Heart right ventricle (tissue), 16 donors: ENCODE measurements around the gene IL23R. TPM values are rescaled to one million over a fixed set of nuclear protein-coding genes. Genes with fewer than 3 reads are reported as not detected.

ENCODE experiments used
- ATAC-seq, 8 donors: fragments of 200-7000 bp; cut with Tn5 transposase; one replicate each; pipeline ENCODE4 v1.9.1; 2020; ENCODE audit warnings: mild to moderate bottlenecking in 8 of 8, moderate library complexity in 8 of 8, moderate number of reproducible peaks in 1 of 8
- DNase-seq, 2 donors: peaks; one replicate each; pipeline ENCODE4 v3.0.0-alpha.2; 2020
- H3K27ac ChIP-seq, 10 donors: fragments of 200-600 bp; sonication (generic) in 2 of 10; one replicate each; pipeline versions ENCODE4 v1.5.0 to v1.8.0; 2020 to 2022; ENCODE audit warnings: mild to moderate bottlenecking in 3 of 10
- H3K27me3 ChIP-seq, 7 donors: fragments of 200-600 bp; one replicate each; pipeline ENCODE4 v1.8.0; 2021 to 2022; ENCODE audit warnings: mild to moderate bottlenecking in 2 of 7
- H3K36me3 ChIP-seq, 9 donors: fragments of 200-600 bp; sonication (generic) in 1 of 9; one replicate each; pipeline versions ENCODE4 v1.5.0 to v1.8.0; 2020 to 2022; ENCODE audit warnings: mild to moderate bottlenecking in 2 of 9
- H3K4me1 ChIP-seq, 9 donors: fragments of 200-600 bp; sonication (generic) in 1 of 9; one replicate each; pipeline versions ENCODE4 v1.5.0 to v1.8.0; 2020 to 2022; ENCODE audit warnings: mild to moderate bottlenecking in 4 of 9
- H3K4me3 ChIP-seq, 10 donors: fragments of 200-600 bp; sonication (generic) in 2 of 10; one replicate each; pipeline versions ENCODE4 v1.5.0 to v1.8.0; 2020 to 2022; ENCODE audit warnings: mild to moderate bottlenecking in 7 of 10, moderate library complexity in 2 of 10
- H3K9me3 ChIP-seq, 11 donors: fragments of 200-600 bp in 10 of 11; sonication (generic) in 2 of 11; one replicate each; pipeline versions ENCODE4 v1.5.0 to v1.8.0; 2013 to 2022; ENCODE audit warnings: mild to moderate bottlenecking in 2 of 11, control low read depth in 1 of 11, moderate library complexity in 1 of 11
- WGBS, 2 donors: extraction: QIAGEN DNeasy Blood & Tissue Kit; methylation state at CpG; one replicate each; pipeline ENCODE4 v1.1.7; 2013; ENCODE audit warnings: inconsistent platforms in 1 of 2; 5-methylcytosine and 5-hydroxymethylcytosine counted together
- intact Hi-C, 10 donors: fragments of 100-400 bp; cut with DNase I; formaldehyde crosslinking; loops; one replicate each; pipeline versions ENCODE4 v1.11.1 to v1.14.2; 2022
- long read RNA-seq, 3 donors: library from polyadenylated mRNA; unstranded; transcript quantifications; one replicate each; pipeline ENCODE4 v2.0.0, GENCODE V29; 2020 to 2021
- polyA plus RNA-seq, 2 donors: library from polyadenylated mRNA; stranded (reverse); fragments of 200-250 nt; gene quantifications; one replicate each; pipeline ENCODE4 v1.2.3, GENCODE V29; 2013
- total RNA-seq, 10 donors: library from RNA; stranded (reverse); fragmentation: NEBNext Ultra II Directional in 3 of 10; extraction: Animal tissue kit (Norgen Biotek cat#: 25700) in 3 of 10; gene quantifications; one replicate each; pipeline versions ENCODE4 v1.2.1 to v1.2.4, GENCODE V29; 2021 to 2023
- TF ChIP-seq, protein P1 (sequence below), 9 donors: fragments of 200-600 bp; sonication (generic) in 2 of 9; IDR thresholded peaks; one replicate each; pipeline versions ENCODE4 v1.5.0 to v1.8.0; 2021 to 2022; ENCODE audit warnings: antibody characterized with exemption in 9 of 9, mild to moderate bottlenecking in 5 of 9, moderate library complexity in 1 of 9
- donor health status: Arrhythmogenic right ventricular cardiomyopathy.
- donor health status: ischemic (EF 13 %, LVEDD 7.1; RV severe dilation, severe dysfunction).
- donor health status: healthy with polysubstance abuse.
- donor health status: DM: no; HTN: yes; CAD: no.
- donor health status: DM: no; HTN: no; CAD: no.
- donor health status: ischemic (EF 25% LVEDD 6.9; RV normal size, moderate dysfunction).
- donor health status: ischemic (EF 25% LVEDD 5.7; RV mildly dilated, moderate dysfunction).
- donor health status: healthy.
- donor health status: DM: yes; HTN: yes; CAD: no.
- donor health status: Ischemic cardiomyopathy.
- donor health status: ischemic (EF 35%, LVEDD 5.7; RV mildly dilated, moderate dysfunction).
- donor health status: nonischemic (EF 11% LVEDD 7.7; RV severe dilation, severe dysfunction).
- donor health status: DM: yes; HTN: yes; CAD: no.
- donor health status: PGD.
- donor health status: ischemic (EF 29% LVEDD 5.4; RV normal size, mild dysfunction).
- donor health status: nonischemic (EF 23%, LVEDD 6.1; RV moderate dilation, normal function).

The IL23R gene
- total RNA-seq, result not detected
- not detected for polyA plus RNA-seq
- long read RNA-seq, donor 1, result 0 reads
- long read RNA-seq, donor 2, result 0 reads
- long read RNA-seq, donor 3, result 0 reads

DNA sequence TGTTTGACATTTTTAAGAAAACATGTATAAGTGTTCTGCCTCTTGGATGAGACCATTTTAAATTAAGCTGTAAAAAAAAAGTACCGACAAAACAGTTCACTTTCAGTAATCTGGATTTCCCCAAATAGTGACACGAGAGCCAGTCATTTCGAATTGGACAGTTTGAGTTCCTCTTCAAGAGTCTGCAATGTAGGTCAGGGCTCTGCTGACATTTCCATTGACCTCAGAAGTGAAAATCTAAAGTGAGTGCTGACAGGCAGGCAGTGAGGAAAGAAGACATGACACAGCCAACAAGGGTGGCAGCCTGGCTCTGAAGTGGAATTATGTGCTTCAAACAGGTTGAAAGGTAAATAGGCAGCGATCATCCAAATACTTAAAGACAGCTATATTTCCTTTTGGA, at the start of gene IL23R:
Gene IL23R (plus strand): TSS at position 259 of the 400 bp plus-strand sequence. CDS start 1,667 bp downstream, outside the sequence.
- WGBS, 2 donors, result 24 to 38% methylated on average over 4 of the region's 4 CpGs
- Histone ChIP-seq H3K9me3 (peaks cover 0 to 3% (median 0%) of the 10 kb centered on the region in 11 donors), H3K27ac (no peak within 1 kb of the TSS), H3K4me1 (peaks cover 0 to 8% (median 0%) of the 10 kb centered on the region in 9 donors), H3K4me3 (no peak within 1 kb of the TSS), H3K27me3 (no peaks in the 10 kb centered on the region), H3K36me3 (no peaks in the 10 kb centered on the region)
- ATAC-seq (peak; percentile 76 to 97 (median 92)), DNase-seq (peak in 1 of 2 donors; percentile 52)
- intact Hi-C loops, result no loop called here
- TF ChIP-seq, protein P1, sequence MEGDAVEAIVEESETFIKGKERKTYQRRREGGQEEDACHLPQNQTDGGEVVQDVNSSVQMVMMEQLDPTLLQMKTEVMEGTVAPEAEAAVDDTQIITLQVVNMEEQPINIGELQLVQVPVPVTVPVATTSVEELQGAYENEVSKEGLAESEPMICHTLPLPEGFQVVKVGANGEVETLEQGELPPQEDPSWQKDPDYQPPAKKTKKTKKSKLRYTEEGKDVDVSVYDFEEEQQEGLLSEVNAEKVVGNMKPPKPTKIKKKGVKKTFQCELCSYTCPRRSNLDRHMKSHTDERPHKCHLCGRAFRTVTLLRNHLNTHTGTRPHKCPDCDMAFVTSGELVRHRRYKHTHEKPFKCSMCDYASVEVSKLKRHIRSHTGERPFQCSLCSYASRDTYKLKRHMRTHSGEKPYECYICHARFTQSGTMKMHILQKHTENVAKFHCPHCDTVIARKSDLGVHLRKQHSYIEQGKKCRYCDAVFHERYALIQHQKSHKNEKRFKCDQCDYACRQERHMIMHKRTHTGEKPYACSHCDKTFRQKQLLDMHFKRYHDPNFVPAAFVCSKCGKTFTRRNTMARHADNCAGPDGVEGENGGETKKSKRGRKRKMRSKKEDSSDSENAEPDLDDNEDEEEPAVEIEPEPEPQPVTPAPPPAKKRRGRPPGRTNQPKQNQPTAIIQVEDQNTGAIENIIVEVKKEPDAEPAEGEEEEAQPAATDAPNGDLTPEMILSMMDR (IDR thresholded peaks at IDR 0.05), result no peak

DNA sequence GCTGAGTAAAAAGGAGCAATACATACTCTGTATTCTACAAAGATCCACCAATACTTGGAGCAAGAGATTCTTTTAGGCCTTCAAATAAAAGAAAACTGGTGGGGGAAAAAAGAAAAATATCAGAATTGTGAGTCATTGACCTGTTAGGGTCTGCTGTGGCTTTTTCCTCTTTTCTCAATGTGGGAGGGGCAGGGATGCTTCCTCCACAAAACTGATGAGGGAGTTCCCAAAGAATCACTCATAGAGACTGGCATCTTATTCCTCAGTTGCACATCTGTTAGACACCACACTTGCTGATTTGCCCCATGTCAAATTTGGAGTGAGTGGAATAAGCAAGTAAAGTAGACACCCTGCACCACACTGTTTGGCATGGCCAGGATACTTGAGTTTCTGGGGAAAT, 48.1 kb upstream of the IL23R start:
- H3K27ac ChIP-seq, result no peak overlapping the region
- intact Hi-C loops, result no loop called here
- no peak overlapping the region for H3K4me3 ChIP-seq
- no peaks in the 10 kb centered on the region for H3K36me3 ChIP-seq
- peaks cover 0 to 29% (median 0%) of the 10 kb centered on the region in 11 donors for H3K9me3 ChIP-seq
- no peak for DNase-seq
- H3K4me1 ChIP-seq, result no peaks in the 10 kb centered on the region
- TF ChIP-seq, protein P1 (IDR thresholded peaks at IDR 0.05), result no peak
- H3K27me3 ChIP-seq, result peaks cover 0 to 2% (median 0%) of the 10 kb centered on the region in 7 donors
- ATAC-seq, result no peak

DNA sequence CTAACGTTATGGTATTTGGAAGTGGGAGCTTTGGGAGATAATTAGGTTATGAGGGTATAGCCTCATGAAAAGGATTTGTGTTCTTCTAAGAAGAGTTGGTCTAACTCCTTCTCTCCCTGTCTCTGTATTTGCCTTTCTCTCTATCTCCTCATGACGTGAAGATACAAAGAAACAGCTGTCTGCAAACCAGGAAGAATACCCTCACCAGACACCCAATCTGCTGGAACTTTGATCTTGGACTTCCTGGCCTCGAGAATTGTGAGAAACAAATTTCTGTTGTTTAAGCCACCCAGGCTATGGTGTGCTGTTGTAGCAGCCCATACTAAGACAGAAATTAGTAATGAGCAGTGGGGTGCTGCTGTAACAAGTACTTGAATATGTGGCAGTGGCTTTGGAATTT, 47.6 kb upstream of the IL23R start:
- ATAC-seq, result no peak
- intact Hi-C loops, result no loop called here

GRCh38 chr1:67120855-67121619, 45.2 kb upstream of the IL23R start:
- no peaks in the 10 kb centered on the region for H3K4me1 ChIP-seq
- intact Hi-C loops, result no loop called here
- peaks cover 0 to 2% (median 0%) of the 10 kb centered on the region in 7 donors for H3K27me3 ChIP-seq
- ATAC-seq (no peak), DNase-seq (no peak)
- peaks cover 0 to 13% (median 0%) of the 10 kb centered on the region in 11 donors for H3K9me3 ChIP-seq
- TF ChIP-seq, protein P1 (IDR thresholded peaks at IDR 0.05), result no peak
- H3K4me3 ChIP-seq, result no peak overlapping the region
- no peaks in the 10 kb centered on the region for H3K36me3 ChIP-seq
- WGBS, 2 donors, result 86 to 92% methylated on average over 4 of the region's 4 CpGs
- no peak overlapping the region for H3K27ac ChIP-seq

More for the DNA sequence above, 47.6 kb upstream of the IL23R start:
- no peaks in the 10 kb centered on the region for H3K36me3 ChIP-seq
- no peak for DNase-seq
- H3K4me1 ChIP-seq, result no peaks in the 10 kb centered on the region
- no peak overlapping the region for H3K27ac ChIP-seq
- TF ChIP-seq, protein P1 (IDR thresholded peaks at IDR 0.05), result no peak
- H3K4me3 ChIP-seq, result no peak overlapping the region
- H3K9me3 ChIP-seq, result peaks cover 0 to 27% (median 0%) of the 10 kb centered on the region in 11 donors
- peaks cover 0 to 2% (median 0%) of the 10 kb centered on the region in 7 donors for H3K27me3 ChIP-seq
- WGBS, 2 donors, result 43 to 52% methylated on average over 3 of the region's 3 CpGs
